ENCODE results near the gene UBXN2A.

GRCh38 chr2:24009367-24009679 lies 69.1 kb downstream of the UBXN2A start:
- TF ChIP-seq, protein P1, sequence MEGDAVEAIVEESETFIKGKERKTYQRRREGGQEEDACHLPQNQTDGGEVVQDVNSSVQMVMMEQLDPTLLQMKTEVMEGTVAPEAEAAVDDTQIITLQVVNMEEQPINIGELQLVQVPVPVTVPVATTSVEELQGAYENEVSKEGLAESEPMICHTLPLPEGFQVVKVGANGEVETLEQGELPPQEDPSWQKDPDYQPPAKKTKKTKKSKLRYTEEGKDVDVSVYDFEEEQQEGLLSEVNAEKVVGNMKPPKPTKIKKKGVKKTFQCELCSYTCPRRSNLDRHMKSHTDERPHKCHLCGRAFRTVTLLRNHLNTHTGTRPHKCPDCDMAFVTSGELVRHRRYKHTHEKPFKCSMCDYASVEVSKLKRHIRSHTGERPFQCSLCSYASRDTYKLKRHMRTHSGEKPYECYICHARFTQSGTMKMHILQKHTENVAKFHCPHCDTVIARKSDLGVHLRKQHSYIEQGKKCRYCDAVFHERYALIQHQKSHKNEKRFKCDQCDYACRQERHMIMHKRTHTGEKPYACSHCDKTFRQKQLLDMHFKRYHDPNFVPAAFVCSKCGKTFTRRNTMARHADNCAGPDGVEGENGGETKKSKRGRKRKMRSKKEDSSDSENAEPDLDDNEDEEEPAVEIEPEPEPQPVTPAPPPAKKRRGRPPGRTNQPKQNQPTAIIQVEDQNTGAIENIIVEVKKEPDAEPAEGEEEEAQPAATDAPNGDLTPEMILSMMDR (IDR thresholded peaks at IDR 0.05), result no peak
- TF ChIP-seq POLR2A (IDR thresholded peaks at IDR 0.05) (no peak), EP300 (IDR thresholded peaks at IDR 0.05) (no peak), POLR2AphosphoS5 (IDR thresholded peaks at IDR 0.05) (no peak)

All from sigmoid colon (tissue), 4 donors.